Trophoblast cell (in vitro differentiated cells and primary cell): ENCODE results near the gene ARHGAP25.

ENCODE experiments used
- DNase-seq, 2 donors: peaks; one replicate each; pipeline ENCODE4 v3.0.0-alpha.2; 2016
- H2AFZ ChIP-seq: 2 replicates; pipeline ENCODE4 v1.6.1; 2013; ENCODE audit warnings: low read length, moderate library complexity, mild to moderate bottlenecking; ENCODE audit not compliant: insufficient read depth, poor library complexity
- H2AK5ac ChIP-seq: 2 replicates; pipeline ENCODE4 v1.6.1; 2013; ENCODE audit warnings: mild to moderate bottlenecking, low read length
- H2BK120ac ChIP-seq: 2 replicates; pipeline ENCODE4 v1.6.1; 2013; ENCODE audit warnings: low read length, mild to moderate bottlenecking, moderate library complexity; ENCODE audit not compliant: insufficient read depth, poor library complexity
- H2BK12ac ChIP-seq: 2 replicates; pipeline ENCODE4 v1.6.1; 2013; ENCODE audit warnings: mild to moderate bottlenecking, low read length, moderate library complexity
- H2BK5ac ChIP-seq: 2 replicates; pipeline ENCODE4 v1.6.1; 2013; ENCODE audit warnings: low read length, low read depth, moderate library complexity, mild to moderate bottlenecking; ENCODE audit not compliant: poor library complexity
- H3K14ac ChIP-seq: 2 replicates; pipeline ENCODE4 v1.6.1; 2013; ENCODE audit warnings: mild to moderate bottlenecking, low read length
- H3K18ac ChIP-seq: 2 replicates; pipeline ENCODE4 v1.6.1; 2013; ENCODE audit warnings: mild to moderate bottlenecking, low read length
- H3K23ac ChIP-seq: 2 replicates; pipeline ENCODE4 v1.6.1; 2013; ENCODE audit warnings: low read length
- H3K27ac ChIP-seq: 2 replicates; pipeline ENCODE4 v1.5.1; 2013; ENCODE audit warnings: low read depth, mild to moderate bottlenecking, inconsistent platforms, low read length, moderate library complexity
- H3K27me3 ChIP-seq: 2 replicates; pipeline ENCODE4 v1.6.1; 2013; ENCODE audit warnings: inconsistent platforms, mild to moderate bottlenecking, low read length, moderate library complexity; ENCODE audit not compliant: insufficient read depth
- H3K36me3 ChIP-seq, 2 experiments: 1 replicate in 1 of 2; 2 replicates in 1 of 2; pipeline ENCODE4 v1.6.1; 2013; ENCODE audit warnings: low read length in 2 of 2, mild to moderate bottlenecking in 2 of 2, moderate library complexity in 1 of 2; ENCODE audit not compliant: insufficient read depth in 2 of 2, control insufficient read depth in 1 of 2
- H3K4ac ChIP-seq: 2 replicates; pipeline ENCODE4 v1.6.1; 2013; ENCODE audit warnings: low read depth, mild to moderate bottlenecking, low read length, moderate library complexity
- H3K4me1 ChIP-seq, 2 experiments: 1 replicate in 1 of 2; 2 replicates in 1 of 2; pipeline ENCODE4 v1.6.1; 2013; ENCODE audit warnings: low read length in 2 of 2, mild to moderate bottlenecking in 2 of 2, moderate library complexity in 1 of 2; ENCODE audit not compliant: insufficient read depth in 2 of 2, control insufficient read depth in 1 of 2
- H3K4me2 ChIP-seq: 2 replicates; pipeline ENCODE4 v1.6.1; 2013; ENCODE audit warnings: inconsistent platforms, mild to moderate bottlenecking, low read length, moderate library complexity
- H3K4me3 ChIP-seq: 2 replicates; pipeline ENCODE4 v1.5.1; 2013; ENCODE audit warnings: mild to moderate bottlenecking, low read depth, low read length, inconsistent platforms
- H3K79me1 ChIP-seq: one replicate; pipeline ENCODE4 v1.6.1; 2013; ENCODE audit warnings: low read length
- H3K79me2 ChIP-seq: 2 replicates; pipeline ENCODE4 v1.6.1; 2013; ENCODE audit warnings: low read length, mild to moderate bottlenecking; ENCODE audit not compliant: control insufficient read depth, insufficient read depth, poor library complexity
- H3K9ac ChIP-seq: 2 replicates; pipeline ENCODE4 v1.6.1; 2013; ENCODE audit warnings: mild to moderate bottlenecking, low read length
- H3K9me3 ChIP-seq: 2 replicates; pipeline ENCODE4 v1.6.1; 2013; ENCODE audit warnings: low read depth, mild to moderate bottlenecking, control low read depth, inconsistent platforms, low read length; ENCODE audit not compliant: insufficient read depth
- H4K12ac ChIP-seq: 2 replicates; pipeline ENCODE4 v1.6.1; 2013; ENCODE audit warnings: low read depth, mild to moderate bottlenecking, low read length, moderate library complexity
- H4K8ac ChIP-seq: 2 replicates; pipeline ENCODE4 v1.6.1; 2013; ENCODE audit warnings: low read depth, mild to moderate bottlenecking, low read length, moderate library complexity
- H4K91ac ChIP-seq: one replicate; pipeline ENCODE4 v1.6.1; 2013; ENCODE audit warnings: low read depth, mild to moderate bottlenecking, low read length, moderate library complexity
- WGBS: extraction: QIAGEN DNeasy Blood & Tissue Kit; methylation state at CpG from one replicate; pipeline ENCODE4 v1.1.7; 2013; ENCODE audit warnings: missing lambda C conversion rate; ENCODE audit not compliant: insufficient read length, insufficient coverage; ENCODE audit errors: extremely low coverage; 5-methylcytosine and 5-hydroxymethylcytosine counted together

ARHGAP25 gene

GRCh38 chr2:68749345-68749744 is 14.7 kb downstream of the ARHGAP25 start:
- H2AK5ac ChIP-seq = no peak overlapping the region
- no peak overlapping the region for H2BK5ac ChIP-seq
- H3K4me3 ChIP-seq = no peak overlapping the region
- no peak overlapping the region for H3K14ac ChIP-seq
- WGBS = no CpG with 5 or more reads among the region's 6 CpGs
- H2AFZ ChIP-seq = no peak overlapping the region
- no peaks in the 10 kb centered on the region for H3K36me3 ChIP-seq
- no peak overlapping the region for H4K91ac ChIP-seq
- no peak overlapping the region for H3K4ac ChIP-seq
- H3K27ac ChIP-seq = no peak overlapping the region
- H3K4me1 ChIP-seq = no peaks in the 10 kb centered on the region
- H4K8ac ChIP-seq = no peak overlapping the region
- no peak overlapping the region for H3K9ac ChIP-seq
- no peak overlapping the region for H2BK120ac ChIP-seq
- H3K79me1 ChIP-seq = no peaks in the 10 kb centered on the region
- no peak overlapping the region for H2BK12ac ChIP-seq
- H4K12ac ChIP-seq = no peak overlapping the region
- no peak for DNase-seq
- no peaks in the 10 kb centered on the region for H3K27me3 ChIP-seq
- H3K4me2 ChIP-seq = no peak overlapping the region
- no peaks in the 10 kb centered on the region for H3K9me3 ChIP-seq
- H3K18ac ChIP-seq = no peak overlapping the region
- no peaks in the 10 kb centered on the region for H3K79me2 ChIP-seq
- no peak overlapping the region for H3K23ac ChIP-seq

GRCh38 chr2:68750592-68751396 is 16.2 kb downstream of the ARHGAP25 start:
- Histone ChIP-seq H3K79me1 (no peaks in the 10 kb centered on the region), H3K4ac (no peak overlapping the region), H3K9ac (no peak overlapping the region), H2AFZ (no peak overlapping the region), H3K36me3 (no peaks in the 10 kb centered on the region), H3K9me3 (no peaks in the 10 kb centered on the region), H3K18ac (no peak overlapping the region), H3K4me2 (no peak overlapping the region), H2BK120ac (no peak overlapping the region), H3K4me1 (no peaks in the 10 kb centered on the region), H3K4me3 (no peak overlapping the region), H3K14ac (no peak overlapping the region), H4K12ac (no peak overlapping the region), H2BK12ac (no peak overlapping the region), H4K8ac (no peak overlapping the region), H3K27me3 (no peaks in the 10 kb centered on the region), H2BK5ac (no peak overlapping the region), H4K91ac (no peak overlapping the region), H3K23ac (no peak overlapping the region), H3K79me2 (no peaks in the 10 kb centered on the region), H2AK5ac (no peak overlapping the region), H3K27ac (no peak overlapping the region)
- DNase-seq = no peak
- WGBS = no CpG with 5 or more reads among the region's 12 CpGs

- Histone ChIP-seq H3K23ac (no peak overlapping the region), H2BK12ac (no peak overlapping the region), H3K14ac (no peak overlapping the region), H3K4me3 (no peak overlapping the region), H4K12ac (no peak overlapping the region), H3K4ac (no peak overlapping the region), H3K27ac (no peak overlapping the region), H3K79me1 (no peaks in the 10 kb centered on the region), H2BK5ac (no peak overlapping the region), H2AFZ (no peak overlapping the region), H3K79me2 (no peaks in the 10 kb centered on the region), H3K36me3 (no peaks in the 10 kb centered on the region), H3K4me1 (peaks cover 0 to 2% of the 10 kb centered on the region in 2 experiments), H3K18ac (no peak overlapping the region), H4K8ac (no peak overlapping the region), H3K9me3 (no peaks in the 10 kb centered on the region), H2BK120ac (no peak overlapping the region), H3K27me3 (no peaks in the 10 kb centered on the region), H4K91ac (no peak overlapping the region), H2AK5ac (no peak overlapping the region), H3K9ac (no peak overlapping the region), H3K4me2 (no peak overlapping the region)
- DNase-seq = peak; percentile 80 to 97
- no CpG with 5 or more reads among the region's 15 CpGs for whole genome bisulfite sequencing
Measured at GRCh38 chr2:68751397-68752339, 17.1 kb downstream of the ARHGAP25 start.

GRCh38 chr2:68753318-68753717 is 18.7 kb downstream of the ARHGAP25 start:
- Histone ChIP-seq H3K79me1 (no peaks in the 10 kb centered on the region), H3K27ac (no peak overlapping the region), H2BK120ac (no peak overlapping the region), H4K91ac (no peak overlapping the region), H3K9me3 (no peaks in the 10 kb centered on the region), H2AFZ (no peak overlapping the region), H3K4me2 (no peak overlapping the region), H3K27me3 (no peaks in the 10 kb centered on the region), H2BK5ac (no peak overlapping the region), H3K23ac (no peak overlapping the region), H3K9ac (no peak overlapping the region), H3K36me3 (no peaks in the 10 kb centered on the region), H3K79me2 (no peaks in the 10 kb centered on the region), H2AK5ac (no peak overlapping the region), H3K4me1 (peaks cover 0 to 2% of the 10 kb centered on the region in 2 experiments), H4K12ac (no peak overlapping the region), H3K4me3 (no peak overlapping the region), H4K8ac (no peak overlapping the region), H3K18ac (no peak overlapping the region), H2BK12ac (no peak overlapping the region), H3K4ac (no peak overlapping the region), H3K14ac (no peak overlapping the region)
- no peak for DNase-seq
- no CpG with 5 or more reads among the region's 4 CpGs for WGBS
